T-cell (primary cell): ENCODE results near the gene SYNE1. TPM values are rescaled to one million over a fixed set of nuclear protein-coding genes. Genes with fewer than 3 reads are reported as not detected.
A peak's percentile ranks its signal among the peaks of the same experiment; 100 is the strongest.
"Not testable (repeated sequence)": the region's sequence is repeated elsewhere in the genome, so short reads cannot be mapped to it uniquely, and the experiment has no call there.

ENCODE experiments used
- ATAC-seq, 4 experiments: fragments of 200-7000 bp in 3 of 4; fragments of 150-1000 bp in 1 of 4; cut with Tn5 transposase; replicated peaks in 1 of 4; 1 replicate in 3 of 4; 2 replicates in 1 of 4; pipeline ENCODE4 v1.10.0; 2021; ENCODE audit warnings: moderate library complexity in 3 of 4, mild to moderate bottlenecking in 2 of 4, moderate number of reproducible peaks in 1 of 4
- CTCF ChIA-PET, 2 donors: fragments of 300-600 bp; sonication (Branson Sonifier 250); formaldehyde crosslinking; loops; one replicate each; lab custom pipeline; 2022; ENCODE audit warnings: antibody characterized with exemption in 2 of 2; lab: Charles Lee
- POLR2A ChIA-PET, 2 donors: fragments of 300-600 bp; sonication (Branson Sonifier 250); formaldehyde crosslinking; loops; one replicate each; lab custom pipeline; 2022; ENCODE audit warnings: antibody characterized with exemption in 2 of 2; lab: Charles Lee
- DNase-seq, 35 experiments: peaks; one replicate each; pipeline versions ENCODE4 v3.0.0 to v3.0.0-alpha.2; 2013 to 2023
- H3K27ac ChIP-seq: one replicate; pipeline ENCODE4 v1.5.1; 2013; ENCODE audit warnings: low read length
- H3K27me3 ChIP-seq, 2 experiments: replicated peaks in 1 of 2; 1 replicate in 1 of 2; 2 replicates in 1 of 2; pipeline versions ENCODE4 v1.6.1 to v1.7.0; 2013; ENCODE audit warnings: low read length in 1 of 2, mixed read lengths in 1 of 2; ENCODE audit not compliant: control insufficient read depth in 2 of 2, insufficient read depth in 2 of 2; ENCODE audit errors: extremely low read depth in 1 of 2
- H3K36me3 ChIP-seq, 2 donors: 1 replicate in 1 of 2; 2 replicates in 1 of 2; pipeline versions ENCODE4 v1.6.1 to v1.7.0; 2013; ENCODE audit warnings: low read length in 1 of 2; ENCODE audit not compliant: control insufficient read depth in 2 of 2, insufficient read depth in 1 of 2; ENCODE audit errors: extremely low read depth in 1 of 2
- H3K4me1 ChIP-seq, 2 experiments: 1 replicate in 1 of 2; 2 replicates in 1 of 2; pipeline versions ENCODE4 v1.6.1 to v1.7.0; 2013; ENCODE audit warnings: low read length in 2 of 2, mixed read lengths in 1 of 2; ENCODE audit not compliant: insufficient read depth in 2 of 2, control insufficient read depth in 1 of 2; ENCODE audit errors: extremely low read depth in 1 of 2
- H3K4me3 ChIP-seq, 2 donors: 1 replicate in 1 of 2; 2 replicates in 1 of 2; pipeline versions ENCODE4 v1.5.1 to v1.7.0; 2013; ENCODE audit warnings: mild to moderate bottlenecking in 2 of 2, low read length in 1 of 2, moderate library complexity in 1 of 2; ENCODE audit not compliant: control insufficient read depth in 1 of 2; ENCODE audit errors: extremely low read depth in 1 of 2
- H3K9me3 ChIP-seq: 2 replicates; pipeline ENCODE4 v1.7.0; 2013
- H3K27ac Mint-ChIP-seq, 2 donors: one replicate each; pipeline ENCODE4 v1.8.0; 2020 to 2021; ENCODE audit warnings: mild to moderate bottlenecking in 2 of 2, mixed read lengths in 2 of 2
- H3K27me3 Mint-ChIP-seq, 2 donors: one replicate each; pipeline ENCODE4 v1.8.0; 2021 to 2022; ENCODE audit warnings: mixed read lengths in 2 of 2
- H3K36me3 Mint-ChIP-seq: one replicate; pipeline ENCODE4 v1.8.0; 2021; ENCODE audit warnings: mixed read lengths
- H3K4me1 Mint-ChIP-seq, 3 donors: one replicate each; pipeline ENCODE4 v1.8.0; 2020 to 2022; ENCODE audit warnings: mixed read lengths in 3 of 3, mild to moderate bottlenecking in 1 of 3
- H3K4me3 Mint-ChIP-seq, 3 donors: one replicate each; pipeline ENCODE4 v1.8.0; 2020 to 2022; ENCODE audit warnings: mild to moderate bottlenecking in 3 of 3, mixed read lengths in 3 of 3, moderate library complexity in 3 of 3
- H3K9me3 Mint-ChIP-seq, 3 donors: one replicate each; pipeline ENCODE4 v1.8.0; 2020 to 2022; ENCODE audit warnings: mixed read lengths in 3 of 3
- WGBS: methylation state at CpG from one replicate; pipeline ENCODE4 v1.1.5; 2013; ENCODE audit warnings: missing lambda C conversion rate; ENCODE audit not compliant: insufficient coverage; 5-methylcytosine and 5-hydroxymethylcytosine counted together
- total RNA-seq, 35 experiments: library from RNA in 6 of 35; stranded (reverse) in 6 of 35; fragments of 120-200 nt in 1 of 35; gene quantifications; one replicate each; pipeline versions ENCODE4 v1.2.1 to v1.2.4 and lab custom pipeline; 2013 to 2026

Gene SYNE1
- total RNA-seq (100 to 1,000 TPM; 174 to 235 (median 192) TPM), total RNA-seq (lab: John Stamatoyannopoulos, UW) (28.9 to 658 (median 291) reads per million in 29 experiments)
- 211 TPM for total RNA-seq (2013)

GRCh38 chr6:152637296-152638047 lies at the start of gene SYNE1:
SYNE1 (minus strand) TSS chr6:152637362; CDS start chr6:152628331, 9,031 bp downstream.
- Histone ChIP-seq H3K27me3 (peaks cover 11 to 27% of the 10 kb centered on the region in 2 experiments), H3K4me3 (peak within 1 kb of the TSS in 1 of 2 donors; percentile 52), H3K36me3 (no peaks in the 10 kb centered on the region), H3K9me3 (no peaks in the 10 kb centered on the region), H3K4me1 (peaks cover 0 to 11% of the 10 kb centered on the region in 2 experiments), H3K27ac (peak within 1 kb of the TSS; percentile 51)
- peak within 1 kb of the TSS; percentile 71 to 85 (median 71) for H3K4me3 Mint-ChIP-seq
- H3K9me3 Mint-ChIP-seq, result no peaks in the 10 kb centered on the region
- 17% methylated on average over 11 of the region's 16 CpGs for WGBS
- peaks cover 16 to 27% (median 24%) of the 10 kb centered on the region in 3 donors for H3K4me1 Mint-ChIP-seq
- ChIA-PET POLR2A (no interaction called here), CTCF (no interaction called here)
- H3K27me3 Mint-ChIP-seq, result peaks cover 24 to 34% of the 10 kb centered on the region in 2 donors
- DNase-seq (no peak), ATAC-seq (no peak)
- H3K27ac Mint-ChIP-seq, result peak within 1 kb of the TSS; percentile 71
- no peaks in the 10 kb centered on the region for H3K36me3 Mint-ChIP-seq

GRCh38 chr6:152685819-152686218 lies 48.7 kb upstream of the SYNE1 start:
- H3K9me3 Mint-ChIP-seq, result no peaks in the 10 kb centered on the region
- POLR2A ChIA-PET, result no interaction called here
- no peaks in the 10 kb centered on the region for H3K36me3 Mint-ChIP-seq

GRCh38 chr6:152682935-152683334 lies 45.8 kb upstream of the SYNE1 start:
- H3K9me3 ChIP-seq, H3K27ac ChIP-seq, H3K36me3 ChIP-seq, DNase-seq, H3K4me1 ChIP-seq, H3K4me3 Mint-ChIP-seq, CTCF ChIA-PET, H3K4me3 ChIP-seq, H3K9me3 Mint-ChIP-seq, H3K36me3 Mint-ChIP-seq, ATAC-seq, H3K27ac Mint-ChIP-seq, H3K27me3 ChIP-seq, POLR2A ChIA-PET, H3K27me3 Mint-ChIP-seq, H3K4me1 Mint-ChIP-seq: not testable (repeated sequence)
- 78% methylated on average over 5 of the region's 8 CpGs for WGBS

More at GRCh38 chr6:152685819-152686218, 48.7 kb upstream of the SYNE1 start:
- Histone ChIP-seq H3K36me3 (no peaks in the 10 kb centered on the region), H3K9me3 (no peaks in the 10 kb centered on the region), H3K27me3 (peaks cover 0 to 5% of the 10 kb centered on the region in 2 experiments), H3K4me1 (no peaks in the 10 kb centered on the region), H3K27ac (no peak overlapping the region), H3K4me3 (no peak overlapping the region)
- ATAC-seq (no peak), DNase-seq (no peak)
- Mint-ChIP-seq H3K4me1 (no peaks in the 10 kb centered on the region), H3K27me3 (peaks cover 0 to 3% of the 10 kb centered on the region in 2 donors), H3K27ac (no peak overlapping the region), H3K4me3 (no peak overlapping the region)
- CTCF ChIA-PET, result no interaction called here
- 88% methylated on average over 9 of the region's 12 CpGs for WGBS

GRCh38 chr6:152682141-152682540 lies 45.0 kb upstream of the SYNE1 start:
- peaks cover 0 to 3% (median 0%) of the 10 kb centered on the region in 3 donors for H3K9me3 Mint-ChIP-seq
- Histone ChIP-seq H3K9me3 (no peaks in the 10 kb centered on the region), H3K27me3 (peaks cover 0 to 5% of the 10 kb centered on the region in 2 experiments), H3K36me3 (no peaks in the 10 kb centered on the region), H3K27ac (no peak overlapping the region), H3K4me1 (no peaks in the 10 kb centered on the region), H3K4me3 (no peak overlapping the region)
- H3K27me3 Mint-ChIP-seq, result peaks cover 3 to 6% of the 10 kb centered on the region in 2 donors
- no peaks in the 10 kb centered on the region for H3K4me1 Mint-ChIP-seq
- POLR2A ChIA-PET, result no interaction called here
- 86% methylated on average over 8 of the region's 8 CpGs for WGBS
- H3K4me3 Mint-ChIP-seq, result no peak overlapping the region
- no peak overlapping the region for H3K27ac Mint-ChIP-seq
- no peaks in the 10 kb centered on the region for H3K36me3 Mint-ChIP-seq
- CTCF ChIA-PET, result no interaction called here
- ATAC-seq, result no peak
- no peak for DNase-seq

GRCh38 chr6:152680879-152681517 lies 43.8 kb upstream of the SYNE1 start:
- no peaks in the 10 kb centered on the region for H3K36me3 Mint-ChIP-seq
- WGBS, result 0% methylated on average over 1 of the region's 3 CpGs
- H3K4me3 ChIP-seq, result no peak overlapping the region
- no peaks in the 10 kb centered on the region for H3K36me3 ChIP-seq
- H3K27ac ChIP-seq, result no peak overlapping the region
- H3K4me1 Mint-ChIP-seq, result no peaks in the 10 kb centered on the region
- H3K4me1 ChIP-seq, result no peaks in the 10 kb centered on the region
- H3K27ac Mint-ChIP-seq, result no peak overlapping the region
- no peak overlapping the region for H3K4me3 Mint-ChIP-seq
- ChIA-PET POLR2A (no interaction called here), CTCF (no interaction called here)
- H3K27me3 Mint-ChIP-seq, result peaks cover 3 to 6% of the 10 kb centered on the region in 2 donors
- no peaks in the 10 kb centered on the region for H3K9me3 ChIP-seq
- DNase-seq (no peak), ATAC-seq (no peak)
- peaks cover 0 to 3% (median 0%) of the 10 kb centered on the region in 3 donors for H3K9me3 Mint-ChIP-seq
- H3K27me3 ChIP-seq, result peaks cover 0 to 4% of the 10 kb centered on the region in 2 experiments

GRCh38 chr6:152680151-152680550 lies 43.0 kb upstream of the SYNE1 start:
- no peaks in the 10 kb centered on the region for H3K36me3 Mint-ChIP-seq
- H3K4me3 ChIP-seq, result no peak overlapping the region
- H3K27ac ChIP-seq, result no peak overlapping the region
- no peak for DNase-seq
- no peak overlapping the region for H3K4me3 Mint-ChIP-seq
- no peaks in the 10 kb centered on the region for H3K4me1 ChIP-seq
- ChIA-PET POLR2A (no interaction called here), CTCF (interaction anchor here in 1 of 2 donors (0.9 kb wide), 1 partner anchor 19 kb away, joined by 3 read pairs; no protein-coding TSS in a partner anchor)
- H3K27ac Mint-ChIP-seq, result no peak overlapping the region
- no peaks in the 10 kb centered on the region for H3K4me1 Mint-ChIP-seq
- H3K9me3 ChIP-seq, result no peaks in the 10 kb centered on the region
- ATAC-seq, result no peak
- H3K9me3 Mint-ChIP-seq, result peaks cover 0 to 3% (median 0%) of the 10 kb centered on the region in 3 donors
- H3K27me3 Mint-ChIP-seq, result peaks cover 3 to 8% of the 10 kb centered on the region in 2 donors
- H3K27me3 ChIP-seq, result no peaks in the 10 kb centered on the region
- H3K36me3 ChIP-seq, result no peaks in the 10 kb centered on the region
- WGBS, result no CpG with 5 or more reads among the region's 1 CpG
